Activated CD4-positive, alpha-beta T cell treated with anti-CD3 and anti-CD28 coated beads, Interleukin-2, amount 10 ng/mL, durations not matched to agents 7 days and 5 days (primary cell): ENCODE measurements around the gene TRPM5. TPM values are rescaled to one million over a fixed set of nuclear protein-coding genes. Genes with fewer than 3 reads are reported as not detected.

Source experiments
- CTCF ChIA-PET: fragments of 350-600 bp; sonication (Branson Sonifier 250); formaldehyde crosslinking; loops from one replicate; lab custom pipeline; 2021; ENCODE audit warnings: antibody characterized with exemption; lab: Charles Lee
- POLR2A ChIA-PET: fragments of 350-600 bp; sonication (Branson Sonifier 250); formaldehyde crosslinking; loops from one replicate; lab custom pipeline; 2021; ENCODE audit warnings: antibody characterized with exemption; lab: Charles Lee
- DNase-seq: peaks from one replicate; pipeline ENCODE4 v3.0.0-alpha.2; 2020
- H3K27ac Mint-ChIP-seq: one replicate; pipeline ENCODE4 v1.8.0; 2021; ENCODE audit warnings: mild to moderate bottlenecking, moderate library complexity, mixed read lengths
- H3K27me3 Mint-ChIP-seq: one replicate; pipeline ENCODE4 v1.8.0; 2021; ENCODE audit warnings: mixed read lengths
- H3K36me3 Mint-ChIP-seq: one replicate; pipeline ENCODE4 v1.8.0; 2021; ENCODE audit warnings: low read depth, mixed read lengths
- H3K4me1 Mint-ChIP-seq: one replicate; pipeline ENCODE4 v1.8.0; 2021; ENCODE audit warnings: mixed read lengths
- H3K4me3 Mint-ChIP-seq: one replicate; pipeline ENCODE4 v1.8.0; 2021; ENCODE audit warnings: mild to moderate bottlenecking, moderate library complexity, mixed read lengths
- H3K9me3 Mint-ChIP-seq: one replicate; pipeline ENCODE4 v1.8.0; 2021; ENCODE audit warnings: mixed read lengths
- total RNA-seq, 2 experiments: library from RNA; stranded (reverse); gene quantifications; one replicate each; pipeline ENCODE4 v1.2.3, GENCODE V29; 2021

The TRPM5 gene
- total RNA-seq, 2 experiments from 2014 or later = 0.07 TPM; not detected in 1

GRCh38 chr11:2399488-2400068 lies 44.7 kb downstream of the TRPM5 start:
- Mint-ChIP-seq H3K4me3 (peak overlapping the region; percentile 91), H3K36me3 (peaks cover 16% of the 10 kb centered on the region), H3K27me3 (no peaks in the 10 kb centered on the region), H3K27ac (peak overlapping the region; percentile 91), H3K9me3 (no peaks in the 10 kb centered on the region), H3K4me1 (peaks cover 22% of the 10 kb centered on the region)
- ChIA-PET CTCF (interaction anchor here (0.5 to 3.6 kb wide), 12 partner anchors 9 to 493 kb away, joined by 3 to 38 read pairs (median 7); no protein-coding TSS in a partner anchor), POLR2A (no interaction called here)
- no peak for DNase-seq

- H3K27ac Mint-ChIP-seq = peak overlapping the region; percentile 91
- no peaks in the 10 kb centered on the region for H3K9me3 Mint-ChIP-seq
- no peak for DNase-seq
- H3K27me3 Mint-ChIP-seq = no peaks in the 10 kb centered on the region
- ChIA-PET POLR2A (no interaction called here), CTCF (interaction anchor here (1.3 to 3.6 kb wide), 4 partner anchors 10 to 93 kb away, joined by 3 to 38 read pairs (median 18); no protein-coding TSS in a partner anchor)
- peaks cover 22% of the 10 kb centered on the region for H3K4me1 Mint-ChIP-seq
- H3K36me3 Mint-ChIP-seq = peaks cover 16% of the 10 kb centered on the region
- H3K4me3 Mint-ChIP-seq = peak overlapping the region; percentile 91
Measured at GRCh38 chr11:2398664-2399355, 45.5 kb downstream of the TRPM5 start.

- Mint-ChIP-seq H3K4me3 (no peak overlapping the region), H3K27me3 (no peaks in the 10 kb centered on the region), H3K4me1 (peaks cover 15% of the 10 kb centered on the region), H3K27ac (no peak overlapping the region), H3K36me3 (peaks cover 7% of the 10 kb centered on the region), H3K9me3 (no peaks in the 10 kb centered on the region)
- ChIA-PET POLR2A (no interaction called here), CTCF (no interaction called here)
- DNase-seq = no peak
Measured at GRCh38 chr11:2397005-2397404, 47.3 kb downstream of the TRPM5 start.

- ChIA-PET POLR2A (no interaction called here), CTCF (no interaction called here)
- no peak for DNase-seq
- Mint-ChIP-seq H3K27me3 (no peaks in the 10 kb centered on the region), H3K4me3 (no peak overlapping the region), H3K4me1 (peaks cover 9% of the 10 kb centered on the region), H3K36me3 (peaks cover 7% of the 10 kb centered on the region), H3K27ac (no peak overlapping the region), H3K9me3 (no peaks in the 10 kb centered on the region)
Measured at GRCh38 chr11:2396471-2396870, 47.8 kb downstream of the TRPM5 start.

- DNase-seq = no peak
- CTCF ChIA-PET = interaction anchor here (1.2 kb wide), 1 partner anchor 9 kb away, joined by 3 read pairs; no protein-coding TSS in a partner anchor
- Mint-ChIP-seq H3K4me3 (no peak overlapping the region), H3K36me3 (peaks cover 7% of the 10 kb centered on the region), H3K9me3 (no peaks in the 10 kb centered on the region), H3K27ac (no peak overlapping the region), H3K27me3 (no peaks in the 10 kb centered on the region), H3K4me1 (peaks cover 7% of the 10 kb centered on the region)
- POLR2A ChIA-PET = no interaction called here
Measured at GRCh38 chr11:2395856-2396255, 48.5 kb downstream of the TRPM5 start.

GRCh38 chr11:2395211-2395730 lies 49.0 kb downstream of the TRPM5 start:
- ChIA-PET CTCF (interaction anchor here (1.2 kb wide), 1 partner anchor 9 kb away, joined by 3 read pairs; no protein-coding TSS in a partner anchor), POLR2A (no interaction called here)
- Mint-ChIP-seq H3K4me1 (peaks cover 9% of the 10 kb centered on the region), H3K9me3 (no peaks in the 10 kb centered on the region), H3K27me3 (no peaks in the 10 kb centered on the region), H3K4me3 (no peak overlapping the region), H3K27ac (no peak overlapping the region), H3K36me3 (peaks cover 7% of the 10 kb centered on the region)
- DNase-seq = no peak

- no peak overlapping the region for H3K27ac Mint-ChIP-seq
- peaks cover 7% of the 10 kb centered on the region for H3K36me3 Mint-ChIP-seq
- peaks cover 12% of the 10 kb centered on the region for H3K4me1 Mint-ChIP-seq
- POLR2A ChIA-PET = no interaction called here
- no peaks in the 10 kb centered on the region for H3K27me3 Mint-ChIP-seq
- no peak overlapping the region for H3K4me3 Mint-ChIP-seq
- no peaks in the 10 kb centered on the region for H3K9me3 Mint-ChIP-seq
- CTCF ChIA-PET = no interaction called here
- DNase-seq = no peak
Measured at GRCh38 chr11:2394818-2395105, 49.6 kb downstream of the TRPM5 start.

Other genes starting within 250 kb of the TRPM5 start
- under 1 TPM; 0.31 to 0.40 TPM for gene ASCL2, start 173.9 kb downstream of the TRPM5 start, total RNA-seq
- gene C11orf21, start 142.6 kb downstream of the TRPM5 start, total RNA-seq = 10 to 100 TPM; 66.4 to 81.0 TPM
- 10 to 100 TPM; 77.6 to 98.9 TPM for gene TSPAN32, start 142.5 kb downstream of the TRPM5 start, total RNA-seq
- 100 to 1,000 TPM; 137 to 157 TPM for gene CD81, start 67.2 kb downstream of the TRPM5 start, total RNA-seq
- 10 to 100 TPM; 31.1 to 47.5 TPM for gene TSSC4, start 43.8 kb downstream of the TRPM5 start, total RNA-seq
- 10 to 100 TPM; 20.4 to 24.3 TPM for gene KCNQ1, start 494 bp upstream of the TRPM5 start, total RNA-seq